ENCODE results near the gene SIT1. TPM values are rescaled to one million over a fixed set of nuclear protein-coding genes. Genes with fewer than 3 reads are reported as not detected.
A peak's percentile ranks its signal among the peaks of the same experiment; 100 is the strongest.

SIT1 gene
- total RNA-seq, 4 donors from 2014 or later, result not detected

DNA sequence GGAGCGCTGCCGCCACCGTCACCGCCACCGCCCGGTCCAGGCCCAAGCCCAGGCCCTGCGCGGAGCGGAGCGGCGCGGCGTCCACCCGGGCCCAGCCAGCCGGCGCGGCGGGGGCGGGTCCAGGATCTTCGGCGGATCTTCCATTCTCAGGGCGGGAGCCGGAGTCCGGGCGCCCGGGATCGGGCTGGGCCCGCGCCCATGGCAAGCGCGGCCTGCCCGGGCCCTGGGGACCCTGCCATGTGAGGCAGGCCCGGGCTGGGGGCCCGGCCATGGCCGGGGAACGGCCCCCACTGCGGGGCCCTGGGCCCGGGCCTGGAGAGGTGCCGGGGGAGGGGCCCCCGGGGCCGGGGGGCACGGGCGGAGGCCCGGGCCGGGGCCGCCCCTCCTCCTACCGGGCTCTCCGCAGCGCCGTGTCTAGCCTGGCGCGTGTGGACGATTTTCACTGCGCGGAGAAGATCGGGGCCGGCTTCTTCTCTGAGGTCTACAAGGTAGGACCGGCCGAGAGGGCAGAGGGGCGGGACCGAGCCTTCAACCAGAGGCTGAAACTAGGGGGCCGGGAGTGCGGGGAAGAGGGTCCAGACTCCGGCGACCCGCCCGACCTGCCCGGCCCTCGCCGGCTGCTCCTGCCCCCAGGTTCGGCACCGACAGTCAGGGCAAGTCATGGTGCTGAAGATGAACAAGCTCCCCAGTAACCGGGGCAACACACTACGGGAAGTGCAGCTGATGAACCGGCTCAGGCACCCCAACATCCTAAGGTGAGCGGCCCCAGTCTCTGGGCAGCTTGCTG is 45.2 kb downstream of the SIT1 start:
- peak overlapping the region; percentile 56 for H3K4me3 ChIP-seq (ENCODE audit: low read depth, poor library complexity, severe bottlenecking)
- intact Hi-C loops (cut with DNase I; ENCODE audit: low total_unique reads), result no loop called here
- peak in 1 of 2 donors; percentile 92 for DNase-seq (ENCODE audit: low spot score in 2 of 2)
- WGBS, 2 donors, result 0 to 1% methylated on average over 25 to 32 of the region's 76 CpGs
- TF ChIP-seq CTCF (IDR thresholded peaks at IDR 0.05), result no peak
- TF ChIP-seq POLR2A (IDR thresholded peaks at IDR 0.05), result no peak

GRCh38 chr9:35604578-35605350 is 46.0 kb downstream of the SIT1 start, which contains the start of gene TESK1:
TESK1 (plus strand) TSS chr9:35605262; CDS start chr9:35605620, 358 bp downstream.
- peak; percentile 58 to 94 for DNase-seq (ENCODE audit: low spot score in 2 of 2)
- no peak for TF ChIP-seq CTCF (IDR thresholded peaks at IDR 0.05)
- no peak for TF ChIP-seq POLR2A (IDR thresholded peaks at IDR 0.05)
- peak within 1 kb of the TSS; percentile 56 for H3K4me3 ChIP-seq (ENCODE audit: low read depth, poor library complexity, severe bottlenecking)
- intact Hi-C loops (cut with DNase I; ENCODE audit: low total_unique reads), result no loop called here
- WGBS, 2 donors, result 0% methylated on average over 27 to 50 of the region's 55 CpGs

DNA sequence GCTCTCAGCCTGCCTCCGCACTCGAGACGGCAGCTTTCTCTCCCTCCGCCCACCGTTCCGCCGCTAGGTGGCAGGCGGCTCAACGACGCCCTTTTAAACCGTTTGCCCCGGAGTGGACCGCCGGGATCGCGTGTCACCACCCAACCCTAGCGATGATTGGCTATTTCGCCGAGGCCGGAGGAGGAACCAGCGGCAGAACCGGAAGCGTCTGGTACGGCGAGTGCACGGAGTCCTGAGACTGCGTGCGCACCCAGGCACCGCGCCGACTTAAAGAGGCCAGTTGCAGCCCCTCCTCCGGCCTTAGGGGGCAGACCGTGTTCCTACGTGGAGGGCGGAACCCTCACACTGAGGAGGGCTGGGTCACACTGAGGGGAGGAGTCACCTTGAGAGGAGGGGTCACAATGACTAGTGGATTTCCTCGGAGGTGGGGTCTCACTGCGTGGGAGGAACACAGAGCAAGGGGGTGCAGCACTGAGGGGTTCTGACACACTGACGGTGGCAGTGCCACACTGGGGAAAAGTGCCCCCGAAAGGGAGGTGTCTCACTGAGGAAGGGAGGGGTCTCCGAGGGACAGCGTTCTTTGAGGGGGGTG is 46.6 kb downstream of the SIT1 start:
- H3K4me3 ChIP-seq (ENCODE audit: low read depth, poor library complexity, severe bottlenecking), result peak overlapping the region; percentile 37
- DNase-seq (ENCODE audit: low spot score in 2 of 2), result peak; percentile 99 to 100
- intact Hi-C loops (cut with DNase I; ENCODE audit: low total_unique reads), result no loop called here
- no peak for TF ChIP-seq POLR2A (IDR thresholded peaks at IDR 0.05)
- TF ChIP-seq CTCF (IDR thresholded peaks at IDR 0.05), result peak in 1 of 3 donors; percentile 95
- WGBS, 2 donors, result 0 to 1% methylated on average over 32 to 38 of the region's 41 CpGs

GRCh38 chr9:35603506-35603985 is 47.2 kb downstream of the SIT1 start:
- intact Hi-C loops (cut with DNase I; ENCODE audit: low total_unique reads), result no loop called here
- TF ChIP-seq POLR2A (IDR thresholded peaks at IDR 0.05), result no peak
- no peak for TF ChIP-seq CTCF (IDR thresholded peaks at IDR 0.05)
- WGBS, 2 donors, result 0 to 1% methylated on average over 18 of the region's 18 CpGs
- H3K4me3 ChIP-seq (ENCODE audit: low read depth, poor library complexity, severe bottlenecking), result no peak overlapping the region
- peak; percentile 90 to 97 for DNase-seq (ENCODE audit: low spot score in 2 of 2)

DNA sequence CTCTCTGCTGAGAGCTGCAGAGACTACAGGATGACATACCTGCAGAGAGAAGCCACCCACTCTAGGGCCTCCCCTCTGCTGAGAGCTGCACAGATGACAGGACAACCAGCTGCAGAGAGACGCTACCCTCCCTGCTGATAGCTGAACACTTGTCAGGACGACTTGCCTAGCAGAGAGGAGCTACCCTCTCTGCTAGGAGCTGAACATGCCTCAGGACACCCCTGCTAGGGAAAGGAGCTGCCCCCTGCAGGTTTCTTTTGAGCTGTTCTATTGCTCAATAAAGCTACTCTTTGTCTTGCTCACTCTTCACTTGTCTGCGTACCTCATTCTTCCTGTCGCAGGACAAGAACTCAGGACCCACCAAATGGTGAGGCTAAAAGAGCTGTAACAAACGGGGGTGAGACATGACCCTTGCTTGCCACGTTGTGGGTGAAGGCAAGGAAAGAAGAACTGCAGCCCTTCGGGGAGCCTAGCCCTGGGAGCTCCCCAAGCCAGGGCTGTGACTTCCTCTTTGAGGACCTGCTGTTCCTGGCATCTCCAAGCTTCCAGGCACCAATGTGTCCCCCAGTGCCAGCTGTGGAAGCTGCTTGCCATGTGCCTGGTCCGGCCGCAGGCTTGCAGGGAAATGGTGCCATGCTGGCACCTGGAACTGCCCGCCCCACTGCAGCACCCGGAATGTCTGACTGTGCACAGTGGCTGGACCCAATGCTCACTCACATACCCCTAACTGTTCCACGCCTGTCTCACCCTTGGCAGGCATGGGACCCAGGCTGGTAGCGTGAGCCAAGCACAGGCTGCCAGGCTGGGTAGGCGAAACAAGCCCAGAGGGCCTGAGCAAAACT is 50.7 kb downstream of the SIT1 start:
- DNase-seq (ENCODE audit: low spot score in 2 of 2), result no peak
- no peak for TF ChIP-seq CTCF (IDR thresholded peaks at IDR 0.05)
- TF ChIP-seq POLR2A (IDR thresholded peaks at IDR 0.05), result no peak
- no peak overlapping the region for H3K4me3 ChIP-seq (ENCODE audit: low read depth, poor library complexity, severe bottlenecking)
- WGBS, 2 donors, result 61 to 81% methylated on average over 11 to 14 of the region's 14 CpGs
- intact Hi-C loops (cut with DNase I; ENCODE audit: low total_unique reads), result no loop called here

Data from lower leg skin (tissue), 4 donors.